ENCODE results near the gene MUC5B.
"Not testable (repeated sequence)": the region's sequence is repeated elsewhere in the genome, so short reads cannot be mapped to it uniquely, and the experiment has no call there.

The MUC5B gene

DNA sequence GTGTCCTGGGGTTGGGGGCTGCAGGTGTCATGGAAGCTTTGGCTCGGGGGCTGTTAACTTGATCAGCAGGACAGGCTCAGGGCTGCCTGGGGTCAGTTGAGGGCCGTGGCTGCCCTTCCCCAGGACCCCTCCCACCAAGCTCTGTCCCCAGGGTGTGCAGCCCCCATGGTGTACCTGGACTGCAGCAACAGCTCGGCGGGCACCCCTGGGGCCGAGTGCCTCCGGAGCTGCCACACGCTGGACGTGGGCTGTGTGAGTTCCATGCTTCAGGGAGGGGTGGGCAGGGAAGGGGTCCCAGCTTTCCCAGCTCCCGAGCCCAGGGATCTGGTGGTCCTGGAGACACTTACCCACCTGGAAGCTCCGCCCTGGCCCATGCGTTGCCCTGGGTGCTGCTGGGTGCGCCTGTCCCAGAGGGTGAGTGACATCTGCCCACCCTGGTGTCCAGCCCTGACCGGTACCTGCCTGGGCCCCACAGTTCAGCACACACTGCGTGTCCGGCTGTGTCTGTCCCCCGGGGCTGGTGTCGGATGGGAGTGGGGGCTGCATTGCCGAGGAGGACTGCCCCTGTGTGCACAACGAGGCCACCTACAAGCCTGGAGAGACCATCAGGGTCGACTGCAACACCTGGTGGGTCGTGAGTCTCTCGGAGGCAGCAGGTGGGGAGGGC lies 11.3 kb downstream of the MUC5B start:
- no peak for DNase-seq

- no peak for DNase-seq
Measured at GRCh38 chr11:1234771-1235305, 12.0 kb downstream of the MUC5B start.

GRCh38 chr11:1235306-1235900 lies 12.5 kb downstream of the MUC5B start:
- no peak for DNase-seq

DNA sequence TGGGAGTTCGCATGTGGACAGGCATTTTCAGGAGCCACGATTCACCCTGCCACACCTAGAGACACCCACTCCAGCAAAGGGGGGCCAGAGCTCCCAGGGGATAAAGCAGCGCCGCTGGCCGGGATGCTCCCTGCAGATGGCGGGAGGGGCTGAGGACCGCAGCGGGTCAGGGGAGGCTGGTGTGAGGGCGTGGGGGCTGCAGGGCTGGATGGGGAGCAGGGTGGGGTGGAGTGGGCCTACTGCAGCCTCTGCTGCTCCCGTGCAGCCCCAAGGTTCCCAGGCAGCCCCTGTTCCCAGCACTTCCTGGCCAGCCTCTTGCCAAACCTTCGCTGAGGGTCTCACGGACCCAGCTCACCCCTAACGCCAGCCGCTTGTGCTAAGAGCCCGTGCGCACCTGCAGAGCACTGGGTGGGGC lies 13.0 kb downstream of the MUC5B start:
- DNase-seq, result no peak

- DNase-seq, result no peak
Measured at GRCh38 chr11:1236316-1237127, 13.7 kb downstream of the MUC5B start.

DNA sequence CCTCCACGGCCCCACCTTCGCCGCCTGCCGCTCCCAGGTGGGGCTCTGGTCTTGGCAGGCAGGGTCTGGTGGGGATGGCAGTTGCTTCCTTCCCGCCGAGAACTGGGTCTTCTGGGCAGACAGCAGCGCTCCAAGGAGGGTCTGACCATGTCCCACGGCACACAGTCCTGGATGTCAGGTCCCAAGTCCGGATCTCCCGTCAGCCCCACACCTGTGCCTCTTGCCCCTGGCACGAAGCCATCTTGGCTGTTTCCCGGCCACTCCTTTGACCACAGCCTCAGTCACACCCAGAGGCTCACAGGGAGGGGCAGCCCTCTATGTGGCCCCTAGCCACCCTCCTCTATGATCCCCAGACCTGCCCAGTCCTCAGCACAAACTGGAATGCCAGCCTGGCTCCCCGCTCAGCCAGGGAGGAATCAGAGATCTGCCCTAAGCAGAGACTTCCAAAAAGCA lies 14.3 kb downstream of the MUC5B start:
- no peak for DNase-seq

GRCh38 chr11:1237851-1238250 lies 15.0 kb downstream of the MUC5B start:
- no peak for DNase-seq

DNA sequence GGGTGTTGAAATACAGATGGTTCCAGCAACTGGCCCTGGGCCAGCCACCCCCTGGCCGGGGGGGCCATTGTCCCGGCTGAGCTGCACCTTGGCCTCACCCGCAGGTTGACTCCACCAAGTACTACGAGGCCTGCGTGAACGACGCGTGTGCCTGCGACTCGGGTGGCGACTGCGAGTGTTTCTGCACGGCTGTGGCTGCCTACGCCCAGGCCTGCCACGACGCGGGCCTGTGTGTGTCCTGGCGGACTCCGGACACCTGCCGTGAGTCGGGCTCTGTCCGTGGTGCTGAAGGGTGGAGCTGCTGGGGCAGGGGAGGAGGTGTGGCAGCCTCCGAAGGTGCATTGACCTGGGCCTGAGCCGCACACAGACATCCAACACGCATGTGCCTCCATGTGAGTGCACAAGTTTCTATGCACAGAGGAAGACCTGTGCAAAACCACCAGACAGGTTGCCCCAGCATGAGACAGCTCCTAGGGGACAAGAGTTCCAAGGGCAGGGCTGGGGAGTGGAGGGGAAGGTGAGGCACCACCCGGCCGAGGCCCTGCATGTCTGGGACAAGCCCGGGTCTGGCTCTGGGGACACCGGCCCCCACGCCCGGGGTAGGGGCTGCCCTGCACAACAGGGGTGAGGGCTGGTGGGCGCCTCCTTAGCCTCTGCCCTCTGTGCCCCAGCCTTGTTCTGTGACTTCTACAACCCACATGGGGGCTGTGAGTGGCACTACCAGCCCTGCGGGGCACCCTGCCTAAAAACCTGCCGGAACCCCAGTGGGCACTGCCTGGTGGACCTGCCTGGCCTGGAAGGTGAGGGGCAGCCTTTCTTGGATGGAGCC lies 16.1 kb downstream of the MUC5B start:
- no peak for DNase-seq

- DNase-seq, result no peak
Measured at GRCh38 chr11:1239596-1240205, 16.8 kb downstream of the MUC5B start.

GRCh38 chr11:1240771-1241170 lies 17.9 kb downstream of the MUC5B start:
- DNase-seq, result no peak

- no peak for DNase-seq
Measured at GRCh38 chr11:1241706-1242105, 18.8 kb downstream of the MUC5B start.

- DNase-seq, result no peak
Measured at GRCh38 chr11:1242289-1242688, 19.4 kb downstream of the MUC5B start.

DNA sequence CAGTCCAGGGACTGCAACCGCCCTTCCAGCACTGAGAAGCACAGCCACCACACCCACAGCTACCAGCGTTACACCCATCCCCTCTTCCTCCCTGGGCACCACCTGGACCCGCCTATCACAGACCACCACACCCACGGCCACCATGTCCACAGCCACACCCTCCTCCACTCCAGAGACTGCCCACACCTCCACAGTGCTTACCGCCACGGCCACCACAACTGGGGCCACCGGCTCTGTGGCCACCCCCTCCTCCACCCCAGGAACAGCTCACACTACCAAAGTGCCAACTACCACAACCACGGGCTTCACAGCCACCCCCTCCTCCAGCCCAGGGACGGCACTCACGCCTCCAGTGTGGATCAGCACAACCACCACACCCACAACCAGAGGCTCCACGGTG lies 19.9 kb downstream of the MUC5B start:
- DNase-seq, result not testable (repeated sequence)

- not testable (repeated sequence) for DNase-seq
Measured at GRCh38 chr11:1243521-1243920, 20.7 kb downstream of the MUC5B start.

DNA sequence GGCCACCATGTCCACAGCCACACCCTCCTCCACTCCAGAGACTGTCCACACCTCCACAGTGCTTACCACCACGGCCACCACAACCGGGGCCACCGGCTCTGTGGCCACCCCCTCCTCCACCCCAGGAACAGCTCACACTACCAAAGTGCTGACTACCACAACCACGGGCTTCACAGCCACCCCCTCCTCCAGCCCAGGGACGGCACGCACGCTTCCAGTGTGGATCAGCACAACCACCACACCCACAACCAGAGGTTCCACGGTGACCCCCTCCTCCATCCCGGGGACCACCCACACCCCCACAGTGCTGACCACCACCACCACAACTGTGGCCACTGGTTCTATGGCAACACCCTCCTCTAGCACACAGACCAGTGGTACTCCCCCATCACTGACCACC lies 21.7 kb downstream of the MUC5B start:
- DNase-seq, result not testable (repeated sequence)

DNA sequence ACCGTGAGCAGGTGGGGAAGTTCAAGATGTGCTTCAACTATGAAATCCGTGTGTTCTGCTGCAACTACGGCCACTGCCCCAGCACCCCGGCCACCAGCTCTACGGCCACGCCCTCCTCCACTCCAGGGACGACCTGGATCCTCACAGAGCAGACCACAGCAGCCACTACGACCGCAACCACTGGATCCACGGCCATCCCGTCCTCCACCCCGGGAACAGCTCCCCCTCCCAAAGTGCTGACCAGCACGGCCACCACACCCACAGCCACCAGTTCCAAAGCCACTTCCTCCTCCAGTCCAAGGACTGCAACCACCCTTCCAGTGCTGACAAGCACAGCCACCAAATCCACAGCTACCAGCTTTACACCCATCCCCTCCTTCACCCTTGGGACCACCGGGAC lies 22.9 kb downstream of the MUC5B start:
- DNase-seq, result not testable (repeated sequence)

DNA sequence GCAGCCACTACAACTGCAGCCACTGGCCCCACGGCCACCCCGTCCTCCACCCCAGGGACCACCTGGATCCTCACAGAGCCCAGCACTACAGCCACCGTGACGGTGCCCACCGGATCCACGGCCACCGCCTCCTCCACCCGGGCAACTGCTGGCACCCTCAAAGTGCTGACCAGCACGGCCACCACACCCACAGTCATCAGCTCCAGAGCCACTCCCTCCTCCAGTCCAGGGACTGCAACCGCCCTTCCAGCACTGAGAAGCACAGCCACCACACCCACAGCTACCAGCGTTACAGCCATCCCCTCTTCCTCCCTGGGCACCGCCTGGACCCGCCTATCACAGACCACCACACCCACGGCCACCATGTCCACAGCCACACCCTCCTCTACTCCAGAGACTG lies 23.4 kb downstream of the MUC5B start:
- not testable (repeated sequence) for DNase-seq

DNA sequence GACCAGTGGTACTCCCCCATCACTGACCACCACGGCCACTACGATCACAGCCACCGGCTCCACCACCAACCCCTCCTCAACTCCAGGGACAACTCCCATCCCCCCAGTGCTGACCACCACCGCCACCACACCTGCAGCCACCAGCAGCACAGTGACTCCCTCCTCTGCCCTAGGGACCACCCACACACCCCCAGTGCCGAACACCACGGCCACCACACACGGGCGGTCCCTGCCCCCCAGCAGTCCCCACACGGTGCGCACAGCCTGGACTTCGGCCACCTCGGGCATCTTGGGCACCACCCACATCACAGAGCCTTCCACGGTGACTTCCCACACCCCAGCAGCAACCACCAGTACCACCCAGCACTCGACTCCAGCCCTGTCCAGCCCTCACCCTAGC lies 24.2 kb downstream of the MUC5B start:
- DNase-seq, result not testable (repeated sequence)

DNA sequence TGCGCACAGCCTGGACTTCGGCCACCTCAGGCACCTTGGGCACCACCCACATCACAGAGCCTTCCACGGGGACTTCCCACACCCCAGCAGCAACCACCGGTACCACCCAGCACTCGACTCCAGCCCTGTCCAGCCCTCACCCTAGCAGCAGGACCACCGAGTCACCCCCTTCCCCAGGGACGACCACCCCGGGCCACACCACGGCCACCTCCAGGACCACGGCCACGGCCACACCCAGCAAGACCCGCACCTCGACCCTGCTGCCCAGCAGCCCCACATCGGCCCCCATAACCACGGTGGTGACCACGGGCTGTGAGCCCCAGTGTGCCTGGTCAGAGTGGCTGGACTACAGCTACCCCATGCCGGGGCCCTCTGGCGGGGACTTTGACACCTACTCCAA lies 26.1 kb downstream of the MUC5B start:
- DNase-seq, result not testable (repeated sequence)

GRCh38 chr11:1250411-1250810 lies 27.5 kb downstream of the MUC5B start:
- DNase-seq, result not testable (repeated sequence)

DNA sequence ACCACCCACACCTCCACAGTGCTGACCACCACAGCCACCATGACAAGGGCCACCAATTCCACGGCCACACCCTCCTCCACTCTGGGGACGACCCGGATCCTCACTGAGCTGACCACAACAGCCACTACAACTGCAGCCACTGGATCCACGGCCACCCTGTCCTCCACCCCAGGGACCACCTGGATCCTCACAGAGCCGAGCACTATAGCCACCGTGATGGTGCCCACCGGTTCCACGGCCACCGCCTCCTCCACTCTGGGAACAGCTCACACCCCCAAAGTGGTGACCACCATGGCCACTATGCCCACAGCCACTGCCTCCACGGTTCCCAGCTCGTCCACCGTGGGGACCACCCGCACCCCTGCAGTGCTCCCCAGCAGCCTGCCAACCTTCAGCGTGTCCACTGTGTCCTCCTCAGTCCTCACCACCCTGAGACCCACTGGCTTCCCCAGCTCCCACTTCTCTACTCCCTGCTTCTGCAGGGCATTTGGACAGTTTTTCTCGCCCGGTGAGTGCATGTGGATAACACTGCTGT lies 28.4 kb downstream of the MUC5B start:
- DNase-seq, result no peak
